B cell (primary cell): ENCODE data around the gene IZUMO1. TPM values are rescaled to one million over a fixed set of nuclear protein-coding genes. Genes with fewer than 3 reads are reported as not detected.

Experiments
- ATAC-seq: fragments of 200-7000 bp; cut with Tn5 transposase; one replicate; pipeline ENCODE4 v1.10.0; 2021; ENCODE audit warnings: low read depth, mild to moderate bottlenecking, moderate number of reproducible peaks, moderate library complexity
- CTCF ChIA-PET: fragments of 350-600 bp; sonication (Branson Sonifier 250); formaldehyde crosslinking; loops from one replicate; lab custom pipeline; 2021; ENCODE audit warnings: antibody characterized with exemption, inconsistent platforms; lab: Charles Lee
- POLR2A ChIA-PET: fragments of 350-600 bp; sonication (Branson Sonifier 250); formaldehyde crosslinking; loops from one replicate; lab custom pipeline; 2021; ENCODE audit warnings: antibody characterized with exemption; lab: Charles Lee
- DNase-seq: peaks from one replicate; pipeline ENCODE4 v3.0.0; 2013
- H2AFZ ChIP-seq: 2 replicates; pipeline ENCODE4 v1.6.1; 2012; ENCODE audit warnings: mild to moderate bottlenecking, low read depth, low read length; ENCODE audit not compliant: insufficient read depth, poor library complexity, severe bottlenecking
- H3K27ac ChIP-seq, 2 donors: 1 replicate in 1 of 2; 2 replicates in 1 of 2; pipeline ENCODE4 v1.5.1; 2012 to 2013; ENCODE audit warnings: low read length in 2 of 2, mild to moderate bottlenecking in 2 of 2, moderate library complexity in 1 of 2
- H3K27me3 ChIP-seq, 4 experiments: fragments of 200-600 bp in 1 of 4; sonication (generic) in 1 of 4; replicated peaks in 1 of 4; 1 replicate in 2 of 4; 2 replicates in 2 of 4; pipeline versions ENCODE4 v1.6.1 to v1.7.0; 2013 to 2016; ENCODE audit warnings: low read length in 3 of 4, mild to moderate bottlenecking in 2 of 4, mixed read lengths in 1 of 4, moderate library complexity in 1 of 4; ENCODE audit not compliant: insufficient read depth in 4 of 4, control insufficient read depth in 3 of 4; ENCODE audit errors: control extremely low read depth in 1 of 4
- H3K36me3 ChIP-seq, 2 experiments: replicated peaks in 1 of 2; 1 replicate in 1 of 2; 2 replicates in 1 of 2; pipeline versions ENCODE4 v1.6.1 to v1.7.1; 2013; ENCODE audit warnings: low read length in 1 of 2; ENCODE audit not compliant: insufficient read depth in 2 of 2, control insufficient read depth in 1 of 2; ENCODE audit errors: control extremely low read depth in 1 of 2, extremely low read depth in 1 of 2
- H3K4me1 ChIP-seq, 2 donors: fragments of 200-600 bp in 1 of 2; sonication (generic) in 1 of 2; 1 replicate in 1 of 2; 2 replicates in 1 of 2; pipeline versions ENCODE4 v1.5.1 to v1.6.1; 2013 to 2017; ENCODE audit warnings: low read length in 2 of 2; ENCODE audit not compliant: control insufficient read depth in 2 of 2, insufficient read depth in 2 of 2
- H3K4me2 ChIP-seq: replicated peaks from 2 replicates; pipeline ENCODE3; 2012; ENCODE audit warnings: mild to moderate bottlenecking, low read depth, low read length; ENCODE audit not compliant: poor library complexity, severe bottlenecking
- H3K4me3 ChIP-seq, 5 experiments: fragments of 200-600 bp in 1 of 5; sonication (generic) in 1 of 5; 1 replicate in 3 of 5; 2 replicates in 2 of 5; pipeline versions ENCODE4 v1.5.1 to v1.7.0; 2011 to 2016; ENCODE audit warnings: low read length in 4 of 5, mild to moderate bottlenecking in 4 of 5, low read depth in 2 of 5, control low read depth in 1 of 5, moderate library complexity in 1 of 5; ENCODE audit not compliant: insufficient read depth in 1 of 5; ENCODE audit errors: control extremely low read depth in 1 of 5, extremely low read depth in 1 of 5
- H3K79me2 ChIP-seq: fragments of 200-600 bp; sonication (generic); one replicate; pipeline ENCODE4 v1.6.0; 2016; ENCODE audit warnings: low read length; ENCODE audit not compliant: control insufficient read depth, insufficient read depth
- H3K9ac ChIP-seq: fragments of 200-600 bp; sonication (generic); 2 replicates; pipeline ENCODE4 v1.6.1; 2017; ENCODE audit warnings: mild to moderate bottlenecking, low read length, moderate library complexity
- H3K9me3 ChIP-seq, 3 donors: one replicate each; pipeline versions ENCODE4 v1.6.1 to v1.7.1; 2013; ENCODE audit warnings: low read length in 2 of 3; ENCODE audit not compliant: control insufficient read depth in 2 of 3, insufficient read depth in 1 of 3; ENCODE audit errors: control extremely low read depth in 1 of 3
- H4K20me1 ChIP-seq: 2 replicates; pipeline ENCODE4 v1.6.0; 2012; ENCODE audit warnings: mild to moderate bottlenecking, low read length; ENCODE audit not compliant: insufficient read depth, control insufficient read depth, poor library complexity, severe bottlenecking
- H3K27ac Mint-ChIP-seq: one replicate; pipeline ENCODE4 v1.8.0; 2021; ENCODE audit warnings: mixed read lengths
- H3K27me3 Mint-ChIP-seq: one replicate; pipeline ENCODE4 v1.8.0; 2021; ENCODE audit warnings: mixed read lengths
- H3K4me1 Mint-ChIP-seq: one replicate; pipeline ENCODE4 v1.8.0; 2021; ENCODE audit warnings: mixed read lengths
- H3K4me3 Mint-ChIP-seq: one replicate; pipeline ENCODE4 v1.8.0; 2021; ENCODE audit warnings: mixed read lengths
- H3K9me3 Mint-ChIP-seq: one replicate; pipeline ENCODE4 v1.8.0; 2022; ENCODE audit warnings: mixed read lengths; ENCODE audit not compliant: insufficient read depth
- EZH2 ChIP-seq: IDR thresholded peaks from 2 replicates; pipeline ENCODE4 v1.6.1; 2012; ENCODE audit warnings: borderline replicate concordance, low read depth, mild to moderate bottlenecking, moderate library complexity, low read length; ENCODE audit not compliant: insufficient read depth, poor library complexity, severe bottlenecking
- WGBS: methylation state at CpG from one replicate; pipeline ENCODE4 v1.1.5; 2013; ENCODE audit warnings: missing lambda C conversion rate; ENCODE audit not compliant: insufficient coverage; 5-methylcytosine and 5-hydroxymethylcytosine counted together
- intact Hi-C: fragments of 100-400 bp; cut with micrococcal nuclease; formaldehyde crosslinking; loops from one replicate; pipeline ENCODE4 v1.10.0; 2022
- polyA plus RNA-seq: library from polyadenylated mRNA; depleted of rRNA; stranded (reverse); fragments of >200 nt; gene quantifications from 2 replicates; pipeline ENCODE4 v1.2.3, GENCODE V29; 2012
- total RNA-seq, 2 donors: library from RNA; stranded (reverse); fragments of 120-200 nt in 1 of 2; gene quantifications; 1 replicate in 1 of 2; 2 replicates in 1 of 2; pipeline versions ENCODE4 v1.2.3 to v1.2.4, GENCODE V29; 2013 to 2022
- TF ChIP-seq, protein P1 (sequence below): fragments of 200-600 bp; IDR thresholded peaks from one replicate; pipeline ENCODE4 v1.8.0; 2022; ENCODE audit warnings: antibody characterized with exemption, mild to moderate bottlenecking

IZUMO1 gene
- total and polyA plus RNA-seq, 2 donors (not counting 1 experiment from before 2014, with no cell fraction given) = not detected

DNA sequence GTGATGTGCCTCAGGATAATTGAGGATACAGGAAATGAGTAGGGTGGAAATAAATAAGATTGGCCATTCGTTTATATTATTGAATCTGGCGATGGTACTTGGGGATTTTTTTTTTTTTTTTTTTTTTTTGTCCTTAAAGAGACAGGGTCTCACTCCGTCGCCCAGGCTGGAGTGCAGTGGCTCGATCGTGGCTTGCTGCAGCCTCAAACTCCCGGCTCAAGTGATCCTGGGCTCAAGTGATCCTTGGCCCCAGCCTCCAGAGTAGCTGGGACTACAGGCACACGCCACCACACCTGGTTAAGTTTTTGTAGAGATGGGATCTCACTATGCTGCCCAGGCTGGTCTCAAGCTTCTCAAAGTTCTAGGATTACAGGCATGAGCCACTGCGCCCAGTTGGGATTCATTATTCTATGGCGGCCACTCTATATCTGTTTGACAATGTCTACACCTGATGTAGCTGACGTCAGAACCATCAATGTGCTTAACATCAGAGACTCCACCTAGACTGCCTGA lies 24.5 kb downstream of the IZUMO1 start:
- H3K79me2 ChIP-seq = no peaks in the 10 kb centered on the region
- Mint-ChIP-seq H3K4me1 (peaks cover 26% of the 10 kb centered on the region), H3K27ac (no peak overlapping the region), H3K4me3 (peak overlapping the region; percentile 41), H3K9me3 (peaks cover 14% of the 10 kb centered on the region), H3K27me3 (no peaks in the 10 kb centered on the region)
- H3K4me2 ChIP-seq = no peak overlapping the region
- no peak for TF ChIP-seq EZH2
- TF ChIP-seq, protein P1, sequence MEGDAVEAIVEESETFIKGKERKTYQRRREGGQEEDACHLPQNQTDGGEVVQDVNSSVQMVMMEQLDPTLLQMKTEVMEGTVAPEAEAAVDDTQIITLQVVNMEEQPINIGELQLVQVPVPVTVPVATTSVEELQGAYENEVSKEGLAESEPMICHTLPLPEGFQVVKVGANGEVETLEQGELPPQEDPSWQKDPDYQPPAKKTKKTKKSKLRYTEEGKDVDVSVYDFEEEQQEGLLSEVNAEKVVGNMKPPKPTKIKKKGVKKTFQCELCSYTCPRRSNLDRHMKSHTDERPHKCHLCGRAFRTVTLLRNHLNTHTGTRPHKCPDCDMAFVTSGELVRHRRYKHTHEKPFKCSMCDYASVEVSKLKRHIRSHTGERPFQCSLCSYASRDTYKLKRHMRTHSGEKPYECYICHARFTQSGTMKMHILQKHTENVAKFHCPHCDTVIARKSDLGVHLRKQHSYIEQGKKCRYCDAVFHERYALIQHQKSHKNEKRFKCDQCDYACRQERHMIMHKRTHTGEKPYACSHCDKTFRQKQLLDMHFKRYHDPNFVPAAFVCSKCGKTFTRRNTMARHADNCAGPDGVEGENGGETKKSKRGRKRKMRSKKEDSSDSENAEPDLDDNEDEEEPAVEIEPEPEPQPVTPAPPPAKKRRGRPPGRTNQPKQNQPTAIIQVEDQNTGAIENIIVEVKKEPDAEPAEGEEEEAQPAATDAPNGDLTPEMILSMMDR = no peak
- no peak overlapping the region for H2AFZ ChIP-seq
- DNase-seq (no peak), ATAC-seq (no peak)
- H3K4me1 ChIP-seq = peaks cover 16 to 35% of the 10 kb centered on the region in 2 donors
- no peak overlapping the region for H3K9ac ChIP-seq
- no peaks in the 10 kb centered on the region for H3K27me3 ChIP-seq
- ChIA-PET CTCF (no interaction called here), POLR2A (interaction anchor here (0.7 kb wide), 1 partner anchor 17 kb away, joined by 3 read pairs; no protein-coding TSS in a partner anchor)
- peaks cover 0 to 43% (median 16%) of the 10 kb centered on the region in 3 donors for H3K9me3 ChIP-seq
- 98% methylated on average over 10 of the region's 11 CpGs for WGBS
- no peak overlapping the region for H3K27ac ChIP-seq
- H3K36me3 ChIP-seq = no peaks in the 10 kb centered on the region
- H3K4me3 ChIP-seq = no peak overlapping the region
- intact Hi-C loops = loop anchor here (5.0 to 10.0 kb wide), 2 partner anchors 360 to 1303 kb away; partner anchors contain the start of genes SYNGR4, TMEM143, VRK3 and ZNF473
- no peaks in the 10 kb centered on the region for H4K20me1 ChIP-seq
